ENCODE measurements around the gene PODNL1.

The PODNL1 gene

DNA sequence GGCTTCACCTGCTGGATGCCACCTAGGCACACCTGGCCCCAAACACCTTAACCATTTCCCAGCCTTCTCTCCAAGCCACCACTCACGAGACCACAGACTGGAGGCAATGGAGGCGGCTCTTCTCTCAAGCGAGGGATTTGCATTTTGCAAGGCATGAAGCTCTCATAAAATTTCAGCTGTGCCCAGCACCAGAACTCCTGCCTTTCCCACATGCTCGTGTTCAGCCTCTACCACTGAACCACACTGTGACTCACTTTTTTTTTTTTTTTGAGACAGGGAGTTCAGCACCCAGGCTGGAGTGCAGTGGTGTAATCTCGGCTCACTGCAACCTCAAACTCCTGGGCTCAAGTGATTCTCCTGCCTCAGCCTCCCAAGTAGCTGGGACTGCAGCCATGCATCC is 50.7 kb downstream of the PODNL1 start:
- DNase-seq: no peak

- DNase-seq: peak; percentile 73
Measured at GRCh38 chr19:13887018-13887436, 51.2 kb downstream of the PODNL1 start.

- DNase-seq: no peak
Measured at GRCh38 chr19:13885826-13886365, 52.3 kb downstream of the PODNL1 start.

DNA sequence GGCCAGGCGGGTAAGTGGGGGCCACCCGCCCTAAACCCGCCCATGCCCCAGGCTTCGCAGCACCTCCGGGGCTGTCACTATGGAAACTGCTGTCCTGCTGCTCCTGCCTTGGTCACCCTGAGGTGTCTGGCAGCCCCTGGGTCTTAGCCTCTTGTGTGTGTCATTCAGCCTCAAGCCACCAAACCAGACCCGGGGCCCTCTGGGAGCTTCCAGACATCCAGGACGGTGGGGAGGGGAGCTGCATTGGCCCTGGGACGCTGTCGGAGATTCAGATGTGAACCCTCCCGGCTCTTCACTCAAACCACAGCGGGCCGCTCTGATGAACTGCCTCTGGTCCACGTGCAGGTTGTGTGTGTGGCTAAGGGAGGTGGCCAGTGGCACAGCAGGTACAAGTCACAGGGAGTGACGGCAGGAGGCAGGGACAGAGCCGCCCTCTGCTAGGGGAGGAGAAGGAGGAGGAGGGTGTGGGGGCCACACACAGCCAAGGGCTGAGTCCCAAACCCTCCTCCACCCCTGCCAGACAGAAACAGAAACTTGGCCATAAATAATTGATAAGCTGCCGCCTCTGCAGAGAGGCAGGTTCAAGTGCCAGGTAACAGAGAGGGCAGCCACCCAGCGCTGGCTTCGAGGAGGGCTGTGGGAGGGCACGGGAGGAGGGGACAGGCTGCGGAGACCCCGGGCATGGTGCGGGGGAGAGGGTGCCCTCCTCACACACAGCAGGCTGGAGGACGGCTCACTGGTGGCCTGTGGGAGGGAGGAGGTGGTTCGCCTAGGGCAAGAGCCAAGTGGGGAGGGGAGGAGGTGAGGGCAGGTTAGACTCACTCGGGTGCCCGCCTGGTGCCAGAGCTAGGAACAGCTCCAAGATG is 53.3 kb downstream of the PODNL1 start:
- DNase-seq: no peak

- DNase-seq: no peak
Measured at GRCh38 chr19:13883516-13884064, 54.6 kb downstream of the PODNL1 start.

DNA sequence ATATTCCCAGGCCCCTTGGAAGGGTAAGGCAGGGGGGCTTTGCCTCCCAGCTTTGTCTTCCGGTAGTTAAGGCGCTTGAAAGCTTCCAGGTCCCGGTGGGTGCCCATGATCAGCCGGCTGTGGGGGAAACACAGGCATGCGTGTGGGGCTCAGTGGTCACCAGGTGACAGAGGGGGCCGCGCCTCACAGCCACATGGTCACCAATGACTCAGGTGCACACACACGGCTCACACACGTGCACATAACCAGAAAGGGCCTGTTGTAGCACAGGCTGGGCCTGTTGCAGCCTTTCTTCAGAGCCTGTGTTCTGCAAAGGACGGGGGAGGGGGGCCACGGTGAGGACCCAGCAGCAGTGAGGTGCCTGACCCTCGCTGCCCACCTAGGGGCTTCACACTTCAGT is 55.4 kb downstream of the PODNL1 start:
- DNase-seq: no peak

DNA sequence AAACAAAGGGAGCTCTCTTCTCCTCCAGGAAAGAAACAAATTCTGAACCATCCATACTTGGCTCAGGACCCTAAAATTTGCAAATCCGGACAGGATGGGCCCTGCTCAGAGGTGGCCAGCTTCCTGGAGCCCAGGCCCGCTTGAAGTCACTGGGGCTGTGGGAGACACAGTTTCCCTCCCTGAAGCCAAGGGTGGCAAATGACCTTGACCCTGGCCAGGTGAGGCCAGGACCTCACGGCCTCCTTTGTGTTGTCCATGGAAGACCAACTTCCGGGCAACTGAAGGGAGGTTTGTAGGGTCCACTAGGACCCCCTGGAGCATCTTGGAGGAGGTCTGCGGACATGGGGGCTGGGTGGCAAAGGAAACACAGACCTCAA is 55.8 kb downstream of the PODNL1 start:
- no peak for DNase-seq

GRCh38 chr19:13881692-13882418 is 56.4 kb downstream of the PODNL1 start:
- peak; percentile 76 for DNase-seq

DNA sequence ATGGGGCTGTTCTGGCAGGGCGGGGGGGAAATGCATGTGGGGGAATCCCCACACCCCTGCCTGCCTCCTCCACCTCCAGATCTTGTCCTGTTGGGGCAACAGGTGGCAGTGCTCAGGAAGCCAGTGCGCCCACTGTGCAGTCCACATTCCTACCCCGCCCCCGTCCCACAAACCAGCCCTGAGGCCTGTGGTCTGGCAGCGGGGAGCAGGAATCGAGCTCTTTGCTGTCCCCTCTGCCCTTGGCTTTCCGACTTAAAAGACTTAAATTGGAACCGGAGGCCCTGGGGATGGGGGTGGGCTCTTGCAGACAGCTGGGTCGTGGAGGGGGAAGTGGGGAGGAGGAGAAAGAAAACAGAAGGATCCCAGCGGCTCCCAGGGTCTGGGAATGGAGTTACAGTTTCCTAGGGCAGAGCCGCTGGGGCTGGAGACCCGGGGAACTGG is 56.9 kb downstream of the PODNL1 start:
- DNase-seq: no peak
